OCI-LY3 (cell line): Measurements from ENCODE around the gene FMNL1.

Experiments
- CTCF ChIP-seq: fragments of 200-600, 300-600 bp; sonication (generic); IDR thresholded peaks from 2 replicates; pipeline ENCODE4 v1.5.1; 2014; ENCODE audit warnings: antibody characterized with exemption, low read length, low read depth
- EZH2phosphoT487 ChIP-seq: fragments of 200-600 bp; shearing (Covaris generic); IDR thresholded peaks from 2 replicates; pipeline ENCODE4 v1.6.1; 2018; ENCODE audit warnings: antibody characterized with exemption, mixed run types, low read depth

GRCh38 chr17:45172232-45172540 is 49.5 kb upstream of the FMNL1 start:
- TF ChIP-seq CTCF = no peak
- no peak for TF ChIP-seq EZH2phosphoT487
